ENCODE measurements around the gene HYAL2.

Gene HYAL2

DNA sequence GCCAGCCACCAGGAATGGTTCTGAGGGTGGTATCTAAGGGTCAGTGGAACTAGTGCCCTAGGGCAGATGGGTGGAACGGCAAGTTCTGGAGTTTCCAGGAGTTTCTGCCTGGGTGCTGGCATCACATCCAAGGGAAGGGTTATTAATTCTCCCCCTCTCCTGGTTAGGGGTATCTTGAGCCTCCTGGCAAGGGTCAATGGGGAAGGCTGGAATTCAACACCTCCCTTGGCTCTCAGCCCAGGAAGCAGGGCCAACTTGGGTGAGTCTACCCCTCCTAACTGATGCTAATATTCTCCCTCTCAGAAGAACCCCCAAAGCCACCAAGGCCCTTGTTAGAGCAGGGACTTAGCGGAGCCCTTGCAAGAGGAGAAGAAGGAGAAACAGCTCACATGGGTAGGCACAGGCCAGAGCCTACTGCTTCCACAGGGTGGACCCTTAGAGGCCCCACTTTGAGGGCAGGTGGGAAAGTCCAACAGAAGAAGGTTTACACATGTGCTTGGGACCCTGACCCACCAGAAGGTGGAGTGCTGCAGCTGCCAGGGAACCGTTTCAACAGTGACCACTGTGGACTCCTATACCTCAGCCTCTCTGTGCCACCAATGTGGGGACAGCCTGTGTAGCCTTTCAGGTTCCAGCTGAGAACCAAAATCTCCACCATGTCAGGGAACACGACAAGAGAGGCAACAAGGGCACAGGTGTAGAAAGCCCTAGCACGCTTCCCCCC lies 33.4 kb upstream of the HYAL2 start:
- Histone ChIP-seq H3K4me3 (peak overlapping the region; percentile 4; the same call in 1 of the 2 replicates), H3K27me3 (ENCODE audit: low read depth) (no peaks in the 10 kb centered on the region), H3K36me3 (replicated peaks) (peaks cover 59% of the 10 kb centered on the region), H3K9me3 (no peaks in the 10 kb centered on the region), H3K4me1 (peaks cover 23% of the 10 kb centered on the region)
- no peak for DNase-seq (ENCODE audit: low spot score in 2 of 2)
- in situ Hi-C loops (cut with MboI; ENCODE audit: low sequenced_read_pairs) = loop anchor here (10.0 kb wide), 1 partner anchor 1029 kb away; the partner anchor contains the start of gene MANF

DNA sequence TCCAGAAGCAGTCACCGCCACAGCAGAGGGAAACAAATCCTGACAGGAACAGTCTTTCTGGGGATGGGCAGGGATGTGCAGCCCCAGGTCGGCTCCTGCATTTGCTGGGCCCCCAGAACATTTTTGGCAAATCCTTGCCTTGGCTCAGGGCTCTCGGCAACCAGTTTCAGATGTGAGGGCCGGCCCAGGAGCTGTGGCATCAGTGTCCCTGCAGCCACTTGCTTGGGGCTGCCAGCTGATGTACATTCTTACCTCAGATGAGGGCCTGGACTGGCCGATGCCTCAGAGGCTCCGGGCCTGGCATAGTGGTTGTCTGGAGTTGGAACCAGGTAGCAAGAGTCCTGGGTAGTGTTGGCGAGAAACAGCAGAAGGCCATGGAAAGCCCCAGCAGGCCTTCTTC lies 32.3 kb upstream of the HYAL2 start:
- DNase-seq (ENCODE audit: low spot score in 2 of 2) = no peak
- in situ Hi-C loops (cut with MboI; ENCODE audit: low sequenced_read_pairs) = loop anchor here (10.0 kb wide), 1 partner anchor 1030 kb away; the partner anchor contains the start of gene MANF
- Histone ChIP-seq H3K4me1 (peaks cover 28% of the 10 kb centered on the region), H3K36me3 (replicated peaks) (peaks cover 59% of the 10 kb centered on the region), H3K4me3 (no peak overlapping the region), H3K27me3 (ENCODE audit: low read depth) (no peaks in the 10 kb centered on the region), H3K9me3 (no peaks in the 10 kb centered on the region)

DNA sequence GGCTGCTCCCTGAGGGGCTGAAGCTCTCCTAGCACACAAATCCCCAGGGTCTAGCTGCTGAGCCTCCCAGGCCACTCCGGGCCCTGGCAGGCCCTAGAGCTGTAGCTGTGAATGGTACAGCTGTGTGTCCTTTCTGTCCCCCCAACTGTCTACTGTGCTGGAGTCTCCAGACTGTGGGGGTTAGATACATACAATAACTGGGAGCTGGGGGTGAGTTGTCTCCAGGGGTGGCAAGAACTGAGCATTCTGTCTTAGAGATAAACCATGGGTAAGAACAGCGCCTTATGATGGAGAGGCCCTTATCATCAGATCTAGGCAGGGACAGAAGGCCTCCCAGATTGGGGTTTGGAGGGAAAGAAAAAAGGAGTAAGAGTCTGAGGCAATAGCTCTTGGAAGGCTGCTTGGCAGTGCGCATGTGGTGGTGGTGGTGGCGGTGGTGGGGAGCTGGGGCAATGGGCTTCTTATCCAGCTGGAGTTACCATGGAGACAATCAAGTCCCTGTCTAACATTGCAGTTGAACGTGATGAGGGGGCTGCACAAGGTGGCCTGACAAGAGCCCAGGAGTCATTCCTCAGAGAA lies 31.7 kb upstream of the HYAL2 start:
- no peaks in the 10 kb centered on the region for H3K27me3 ChIP-seq (ENCODE audit: low read depth)
- no peak overlapping the region for H3K4me3 ChIP-seq
- in situ Hi-C loops (cut with MboI; ENCODE audit: low sequenced_read_pairs) = loop anchor here (10.0 kb wide), 1 partner anchor 1031 kb away; the partner anchor contains the start of gene MANF
- no peaks in the 10 kb centered on the region for H3K9me3 ChIP-seq
- H3K36me3 ChIP-seq (replicated peaks) = peaks cover 59% of the 10 kb centered on the region
- peaks cover 28% of the 10 kb centered on the region for H3K4me1 ChIP-seq
- no peak for DNase-seq (ENCODE audit: low spot score in 2 of 2)

DNA sequence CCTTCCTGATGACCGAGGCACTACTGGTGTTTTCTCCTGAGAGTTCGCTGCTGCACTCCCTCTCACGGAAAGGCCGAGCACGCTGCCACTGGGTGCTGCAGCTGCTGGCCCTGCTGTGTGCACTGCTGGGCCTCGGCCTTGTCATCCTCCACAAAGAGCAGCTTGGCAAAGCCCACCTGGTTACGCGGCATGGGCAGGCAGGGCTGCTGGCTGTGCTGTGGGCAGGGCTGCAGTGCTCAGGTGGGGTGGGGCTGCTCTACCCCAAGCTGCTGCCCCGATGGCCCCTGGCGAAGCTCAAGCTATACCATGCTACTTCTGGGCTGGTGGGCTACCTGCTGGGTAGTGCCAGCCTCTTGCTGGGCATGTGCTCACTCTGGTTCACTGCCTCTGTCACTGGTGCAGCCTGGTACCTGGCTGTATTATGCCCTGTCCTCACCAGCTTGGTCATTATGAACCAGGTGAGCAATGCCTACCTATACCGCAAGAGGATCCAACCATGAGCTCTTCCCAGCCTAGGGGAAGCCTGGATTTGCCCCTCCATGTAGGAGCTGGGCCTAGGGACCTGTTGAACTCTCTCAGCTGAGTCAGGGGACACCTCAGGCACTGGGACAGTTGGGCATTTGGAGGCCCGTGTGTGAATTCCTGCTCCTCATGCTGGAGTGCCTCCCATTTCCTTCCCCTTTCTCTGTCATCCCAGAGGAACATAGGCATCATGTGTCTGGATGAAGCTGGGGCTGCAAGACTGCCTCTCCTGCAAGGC lies 30.9 kb upstream of the HYAL2 start:
- no peaks in the 10 kb centered on the region for H3K27me3 ChIP-seq (ENCODE audit: low read depth)
- H3K4me3 ChIP-seq = no peak overlapping the region
- in situ Hi-C loops (cut with MboI; ENCODE audit: low sequenced_read_pairs) = loop anchor here (10.0 kb wide), 1 partner anchor 1031 kb away; the partner anchor contains the start of gene MANF
- DNase-seq (ENCODE audit: low spot score in 2 of 2) = no peak
- H3K4me1 ChIP-seq = peaks cover 28% of the 10 kb centered on the region
- no peaks in the 10 kb centered on the region for H3K9me3 ChIP-seq
- H3K36me3 ChIP-seq (replicated peaks) = peaks cover 61% of the 10 kb centered on the region

DNA sequence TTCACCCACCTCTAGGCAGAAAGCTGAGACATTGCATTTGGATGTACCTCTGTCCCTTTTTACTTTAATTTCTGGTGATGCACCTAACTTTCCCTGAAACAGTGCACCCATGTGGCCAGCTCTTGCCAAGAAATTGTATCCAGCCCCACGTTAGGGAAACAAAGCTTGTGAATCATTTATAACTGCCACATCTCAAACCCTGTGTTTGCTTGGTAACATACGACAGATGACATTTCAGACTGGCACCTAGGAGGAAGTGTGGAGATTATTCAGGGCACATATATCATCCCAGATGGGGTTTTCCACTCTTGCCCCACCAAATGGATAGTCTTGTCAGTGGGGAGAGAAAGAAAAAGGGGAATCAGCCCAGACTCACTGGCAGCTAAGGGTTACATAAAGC lies 30.2 kb upstream of the HYAL2 start:
- peaks cover 61% of the 10 kb centered on the region for H3K36me3 ChIP-seq (replicated peaks)
- no peaks in the 10 kb centered on the region for H3K9me3 ChIP-seq
- no peaks in the 10 kb centered on the region for H3K27me3 ChIP-seq (ENCODE audit: low read depth)
- DNase-seq (ENCODE audit: low spot score in 2 of 2) = peak in 1 of 2 experiments; percentile 22
- in situ Hi-C loops (cut with MboI; ENCODE audit: low sequenced_read_pairs) = loop anchor here (10.0 kb wide), 1 partner anchor 1032 kb away; the partner anchor contains the start of gene MANF
- H3K4me1 ChIP-seq = peaks cover 26% of the 10 kb centered on the region
- H3K4me3 ChIP-seq = no peak overlapping the region

DNA sequence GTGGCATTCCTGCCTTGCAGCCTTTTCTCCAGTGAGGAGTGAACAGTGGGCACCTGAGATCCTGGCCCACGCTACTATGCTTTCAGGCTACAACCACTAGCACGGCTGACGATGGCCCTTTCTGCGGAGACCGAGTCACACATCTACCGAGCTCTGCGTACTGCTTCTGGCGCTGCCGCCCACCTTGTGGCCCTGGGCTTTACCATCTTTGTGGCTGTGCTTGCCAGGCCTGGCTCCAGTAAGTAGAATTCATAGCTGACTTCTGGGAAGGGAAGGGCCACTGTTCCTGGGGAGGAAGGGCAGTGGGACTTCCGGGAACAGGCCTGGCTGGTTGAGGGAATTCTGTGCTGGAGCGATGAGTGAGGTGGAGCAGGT lies 28.8 kb upstream of the HYAL2 start:
- Histone ChIP-seq H3K36me3 (replicated peaks) (peaks cover 50% of the 10 kb centered on the region), H3K9me3 (no peaks in the 10 kb centered on the region), H3K4me1 (peaks cover 12% of the 10 kb centered on the region), H3K4me3 (peak overlapping the region; percentile 90), H3K27me3 (ENCODE audit: low read depth) (no peaks in the 10 kb centered on the region)
- DNase-seq (ENCODE audit: low spot score in 2 of 2) = no peak
- in situ Hi-C loops (cut with MboI; ENCODE audit: low sequenced_read_pairs) = loop anchor here (10.0 kb wide), 1 partner anchor 1033 kb away; the partner anchor contains the start of gene MANF

DNA sequence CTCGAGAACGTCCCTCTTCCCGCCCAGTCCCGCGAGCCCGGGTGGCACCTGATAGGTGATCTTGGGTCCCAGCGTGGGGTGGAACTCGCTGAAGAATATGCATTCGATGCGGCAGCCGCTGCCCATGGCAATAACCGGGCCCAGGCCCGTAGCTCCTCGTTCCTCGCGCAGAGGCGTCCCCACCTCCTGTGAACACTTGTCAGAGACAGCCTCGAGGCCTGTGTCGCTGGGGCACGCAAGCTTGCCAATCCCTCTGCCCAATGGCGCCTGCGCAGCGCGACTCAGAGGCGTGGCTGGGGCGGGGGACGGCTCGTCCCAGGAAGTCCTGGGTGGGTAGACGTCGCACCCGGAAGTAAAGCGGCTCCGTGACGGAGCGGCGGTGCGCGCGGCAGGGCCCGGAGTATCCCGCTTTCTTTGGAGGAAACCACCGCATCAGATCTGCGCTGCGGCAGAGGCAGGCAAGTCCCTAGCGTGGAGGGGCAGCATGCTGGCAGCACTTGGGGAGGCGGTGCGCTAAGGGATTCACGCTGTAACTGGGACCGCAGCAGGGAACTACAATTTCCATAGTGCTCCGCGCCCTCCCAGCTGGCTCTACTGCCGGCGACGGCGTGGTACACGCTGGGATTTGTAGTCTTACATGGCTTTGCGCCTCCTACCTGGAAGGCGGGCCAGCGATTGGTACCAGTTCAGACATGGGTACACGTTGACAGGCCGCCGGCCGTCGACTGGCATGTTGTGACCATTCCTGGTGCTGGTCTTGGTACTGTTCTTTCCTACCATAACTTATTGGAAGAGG lies 28.2 kb upstream of the HYAL2 start, which contains the start of the genes CYB561D2 and NPRL2:
TSS of gene CYB561D2 (plus strand) at position 336 of the 796 bp plus-strand sequence. CDS start 572 bp downstream, outside the sequence.
TSS of gene NPRL2 (minus strand) at position 249 of the 796 bp plus-strand sequence. CDS start at position 126, 123 bp downstream.
- DNase-seq (ENCODE audit: low spot score in 2 of 2) = peak; percentile 89 to 99
- in situ Hi-C loops (cut with MboI; ENCODE audit: low sequenced_read_pairs) = loop anchor here (10.0 kb wide), 1 partner anchor 1034 kb away; the partner anchor contains the start of gene MANF
- Histone ChIP-seq H3K36me3 (replicated peaks) (peaks cover 45% of the 10 kb centered on the region), H3K4me1 (peaks cover 9% of the 10 kb centered on the region), H3K27me3 (ENCODE audit: low read depth) (no peaks in the 10 kb centered on the region), H3K4me3 (peak within 1 kb of the TSS; percentile 90), H3K9me3 (no peaks in the 10 kb centered on the region)

DNA sequence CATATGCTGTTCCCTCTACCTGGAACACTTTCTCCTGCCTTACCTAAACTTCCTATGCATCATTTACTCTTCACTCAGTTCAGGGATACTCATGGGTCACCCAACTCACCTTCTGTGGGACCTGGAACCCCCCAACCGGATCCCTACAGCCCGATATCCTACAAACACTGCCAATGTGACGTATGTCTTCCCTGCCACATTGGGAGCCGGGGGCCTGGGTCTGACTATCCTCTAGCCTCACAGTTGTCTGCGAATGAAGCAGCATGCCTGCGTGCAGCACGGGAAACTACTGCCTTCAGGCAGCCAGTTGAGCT lies 27.6 kb upstream of the HYAL2 start:
- H3K27me3 ChIP-seq (ENCODE audit: low read depth) = no peaks in the 10 kb centered on the region
- peaks cover 9% of the 10 kb centered on the region for H3K4me1 ChIP-seq
- H3K36me3 ChIP-seq (replicated peaks) = peaks cover 39% of the 10 kb centered on the region
- peak overlapping the region; percentile 90 for H3K4me3 ChIP-seq
- no peak for DNase-seq (ENCODE audit: low spot score in 2 of 2)
- in situ Hi-C loops (cut with MboI; ENCODE audit: low sequenced_read_pairs) = loop anchor here (10.0 kb wide), 1 partner anchor 1035 kb away; the partner anchor contains the start of gene MANF
- no peaks in the 10 kb centered on the region for H3K9me3 ChIP-seq

DNA sequence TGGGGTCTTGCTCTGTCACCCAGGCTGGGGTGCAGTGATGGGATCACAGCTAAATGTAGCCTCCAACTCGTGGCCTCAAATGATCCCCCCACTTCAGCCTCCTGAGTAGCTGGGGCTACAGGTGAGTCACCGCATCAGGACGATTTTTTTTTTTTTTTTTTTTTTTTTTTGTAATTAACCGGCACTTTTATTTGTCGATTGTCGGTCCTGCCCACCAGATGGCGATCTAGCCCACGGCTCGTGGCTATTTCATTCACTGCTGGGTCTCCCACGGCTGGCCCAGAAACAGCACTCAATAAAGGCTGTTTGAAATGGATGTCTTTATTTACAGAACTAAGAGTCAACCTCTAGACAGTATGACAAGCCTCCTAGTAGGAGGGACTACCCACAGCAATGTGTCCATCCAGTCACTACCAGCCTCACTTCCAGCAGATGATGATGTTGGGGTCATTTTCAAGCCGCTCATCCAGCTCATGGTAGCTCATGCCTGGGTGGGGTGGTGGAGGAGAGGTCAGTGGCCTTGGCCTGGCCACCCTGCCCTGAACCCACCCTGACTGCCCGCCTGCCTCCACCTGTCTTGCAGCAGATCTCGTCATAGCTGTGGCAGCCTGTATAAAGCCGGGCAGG lies 24.8 kb upstream of the HYAL2 start:
- H3K4me3 ChIP-seq = no peak overlapping the region

DNA sequence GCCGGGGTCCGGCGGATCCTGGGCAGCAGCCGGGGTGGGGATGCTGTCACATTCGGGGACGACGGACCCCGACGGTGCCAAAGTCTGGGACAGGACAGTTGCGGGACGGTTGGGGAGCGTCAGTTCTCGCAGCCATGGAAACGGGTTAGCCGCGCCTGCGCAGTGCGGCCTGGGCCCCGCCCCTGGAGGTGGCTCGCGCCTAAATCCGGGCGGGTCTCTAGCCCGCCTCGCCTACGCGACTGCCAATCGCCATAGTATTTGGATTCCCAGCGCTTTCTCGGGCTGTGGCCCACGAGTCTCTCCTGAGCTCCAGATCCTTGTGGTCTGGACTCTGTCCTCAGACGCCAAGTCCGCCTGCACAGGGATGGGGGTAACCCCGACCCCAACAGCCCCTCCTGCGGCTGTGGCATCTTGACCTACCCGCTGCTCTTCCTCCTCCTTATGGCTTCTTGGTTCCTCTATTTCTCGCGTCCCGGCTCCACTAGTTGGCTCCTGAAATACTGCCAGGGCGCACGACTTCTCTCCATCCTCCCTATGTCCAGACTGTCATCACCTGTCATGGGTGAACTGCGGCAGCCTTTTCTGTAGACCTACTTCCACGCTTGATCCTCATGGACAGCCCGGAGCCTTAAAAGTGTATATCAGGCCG lies 23.2 kb upstream of the HYAL2 start, which contains the start of gene ZMYND10:
TSS of gene ZMYND10 (minus strand) at position 147 of the 649 bp plus-strand sequence. CDS start 153 bp downstream, outside the sequence.
- in situ Hi-C loops (cut with MboI; ENCODE audit: low sequenced_read_pairs) = loop anchor here (5.0 kb wide), 1 partner anchor 202 kb away; no protein-coding TSS in a partner anchor
- Histone ChIP-seq H3K4me1 (peaks cover 9% of the 10 kb centered on the region), H3K9me3 (no peaks in the 10 kb centered on the region), H3K36me3 (replicated peaks) (peaks cover 18% of the 10 kb centered on the region), H3K27me3 (ENCODE audit: low read depth) (no peaks in the 10 kb centered on the region), H3K4me3 (no peak within 1 kb of the TSS)
- no peak for DNase-seq (ENCODE audit: low spot score in 2 of 2)

More for the DNA sequence above, 24.8 kb upstream of the HYAL2 start:
- Histone ChIP-seq H3K4me1 (peaks cover 9% of the 10 kb centered on the region), H3K27me3 (ENCODE audit: low read depth) (no peaks in the 10 kb centered on the region), H3K9me3 (no peaks in the 10 kb centered on the region), H3K36me3 (replicated peaks) (peaks cover 21% of the 10 kb centered on the region)
- peak; percentile 57 to 83 for DNase-seq (ENCODE audit: low spot score in 2 of 2)
- in situ Hi-C loops (cut with MboI; ENCODE audit: low sequenced_read_pairs) = loop anchor here (5.0 kb wide), 1 partner anchor 200 kb away; no protein-coding TSS in a partner anchor

DNA sequence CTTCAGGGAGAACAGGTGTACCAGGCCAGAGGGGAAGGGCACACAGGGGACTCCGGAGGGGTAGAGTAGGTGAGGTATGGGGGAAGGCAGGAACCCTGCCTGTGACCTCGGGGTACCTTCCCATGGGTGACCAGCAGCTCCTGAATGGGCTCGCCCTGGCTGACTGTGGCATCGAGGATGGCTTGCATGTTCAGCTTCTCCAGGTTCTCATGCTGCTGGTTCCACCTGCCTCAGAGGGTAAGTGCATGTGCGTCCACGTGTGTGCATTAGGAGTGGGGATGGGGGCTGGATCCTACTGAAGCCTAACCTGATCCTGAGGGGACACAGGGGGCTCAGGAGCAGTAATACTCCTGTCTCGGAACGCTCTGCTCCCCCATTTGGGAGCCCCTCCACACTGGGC lies 22.5 kb upstream of the HYAL2 start:
- Histone ChIP-seq H3K9me3 (no peaks in the 10 kb centered on the region), H3K27me3 (ENCODE audit: low read depth) (no peaks in the 10 kb centered on the region), H3K4me1 (peaks cover 3% of the 10 kb centered on the region), H3K36me3 (replicated peaks) (peaks cover 18% of the 10 kb centered on the region), H3K4me3 (no peak overlapping the region)
- peak in 1 of 2 experiments; percentile 7 for DNase-seq (ENCODE audit: low spot score in 2 of 2)
- in situ Hi-C loops (cut with MboI; ENCODE audit: low sequenced_read_pairs) = loop anchor here (5.0 kb wide), 1 partner anchor 202 kb away; no protein-coding TSS in a partner anchor

Data from HAP-1 (cell line).